K562 (cell line): Measurements from ENCODE around the gene NCAPD2. TPM values are rescaled to one million over a fixed set of nuclear protein-coding genes. Genes with fewer than 3 reads are reported as not detected.

Source experiments
- ETV5 ChIP-seq: sonication (generic); formaldehyde crosslinking; IDR thresholded peaks from 2 replicates; pipeline ENCODE4 v1.4.0; 2020; ENCODE audit warnings: low read depth, mild to moderate bottlenecking, missing genetic modification reagents
- EWSR1 ChIP-seq: fragments of 450-650 bp; IDR thresholded peaks from 2 replicates; pipeline ENCODE4 v1.6.1; 2018; ENCODE audit warnings: borderline replicate concordance, mild to moderate bottlenecking, low read depth, moderate library complexity; ENCODE audit not compliant: partially characterized antibody
- MEF2D ChIP-seq: conservative IDR thresholded peaks from 2 replicates; pipeline ENCODE4 v1.6.1; 2016; ENCODE audit warnings: low read depth, missing genetic modification characterization, missing compliant biosample characterization
- PHB2 ChIP-seq: fragments of 450-650 bp; IDR thresholded peaks from 2 replicates; pipeline ENCODE4 v1.6.1; 2017; ENCODE audit warnings: low read depth
- POLR3G ChIP-seq: IDR thresholded peaks from 2 replicates; pipeline ENCODE4 v1.6.1; 2011; ENCODE audit not compliant: insufficient read length, insufficient replicate concordance; ENCODE audit errors: extremely low read depth
- RAD21 ChIP-seq, 2 experiments: fragments of 250-450 bp in 1 of 2; fragments of 450-650 bp in 1 of 2; sonication (Bioruptor Pico) in 1 of 2; formaldehyde crosslinking in 1 of 2; IDR thresholded peaks in 1 of 2; conservative IDR thresholded peaks in 1 of 2; 2 replicates each; pipeline versions ENCODE4 v1.4.0 to v1.8.0; 2020 to 2022; ENCODE audit warnings: mild to moderate bottlenecking in 2 of 2, moderate library complexity in 1 of 2
- SIN3A ChIP-seq, 2 experiments: fragments of 150-350 bp in 1 of 2; IDR thresholded peaks; 2 replicates each; pipeline ENCODE4 v1.6.1; 2011 to 2016; ENCODE audit warnings: borderline replicate concordance in 2 of 2, low read depth in 2 of 2, low read length in 2 of 2, mild to moderate bottlenecking in 2 of 2, moderate library complexity in 2 of 2; ENCODE audit not compliant: control insufficient read depth in 1 of 2
- SP1 ChIP-seq: sonication (generic); formaldehyde crosslinking; IDR thresholded peaks from 2 replicates; pipeline ENCODE4 v1.8.1; 2022; ENCODE audit warnings: mild to moderate bottlenecking, missing genetic modification reagents
- ZBTB1 ChIP-seq: sonication (generic); formaldehyde crosslinking; IDR thresholded peaks from 2 replicates; pipeline ENCODE4 v1.8.1; 2023; ENCODE audit warnings: missing genetic modification reagents, low read depth, mild to moderate bottlenecking, borderline replicate concordance
- ZNF121 ChIP-seq: sonication (generic); formaldehyde crosslinking; conservative IDR thresholded peaks from 2 replicates; pipeline ENCODE4 v1.8.0; 2022; ENCODE audit warnings: missing genetic modification reagents
- ZNF282 ChIP-seq: sonication (generic); formaldehyde crosslinking; IDR thresholded peaks from 2 replicates; pipeline ENCODE4 v1.8.1; 2023; ENCODE audit warnings: missing genetic modification reagents
- ZSCAN29 ChIP-seq: fragments of 450-650 bp; IDR thresholded peaks from 2 replicates; pipeline ENCODE4 v1.6.1; 2017
- polyA plus RNA-seq, 8 experiments: library from polyadenylated mRNA; depleted of rRNA in 4 of 8; stranded (reverse) in 5 of 8; unstranded in 3 of 8; fragments of >200 nt; fragmentation: Nextera tagmentation in 2 of 8; fragmentation: Illumina TruSeq in 1 of 8; extraction: Ambion mirVana in 2 of 8; extraction: Trizol in 1 of 8; gene quantifications; 2 replicates each; pipeline versions ENCODE4 v1.2.1 to v1.2.3, GENCODE V29; 2011 to 2014; ENCODE audit warnings: inconsistent platforms in 1 of 8, missing spikeins in 1 of 8
- total RNA-seq, 7 experiments: library from RNA; depleted of rRNA in 6 of 7; stranded (reverse); fragments of >200 nt in 6 of 7; fragmentation: Illumina TruSeq in 2 of 7; extraction: Trizol in 2 of 7; gene quantifications; 2 replicates each; pipeline versions ENCODE4 v1.2.1 to v1.2.3, GENCODE V29; 2011 to 2021; ENCODE audit warnings: low replicate concordance in 1 of 7
- TF ChIP-seq, protein P1 (sequence below): fragments of 250-450 bp; sonication (Bioruptor Pico); IDR thresholded peaks from 2 replicates; pipeline ENCODE4 v1.4.0; 2020; ENCODE audit warnings: mild to moderate bottlenecking, moderate library complexity
- TF ChIP-seq, protein P2 (sequence below): fragments of 200-600 bp; sonication (generic); IDR thresholded peaks from one replicate; pipeline ENCODE4 v1.6.1; 2012; ENCODE audit warnings: mild to moderate bottlenecking, low read depth, low read length, inconsistent platforms

NCAPD2 gene
- total and polyA plus RNA-seq, 9 of the 15 experiments (the other 6 are each of a cell fraction or from before 2014, with no cell fraction given): 16.9 to 93.7 (median 68.3) TPM

GRCh38 chr12:6450869-6451347 lies 43.0 kb upstream of the NCAPD2 start (continued):
- TF ChIP-seq RAD21 (CRISPR knock-in tag; conservative IDR thresholded peaks at IDR 0.05 in 1 of 2, IDR thresholded peaks at IDR 0.05 in 1 of 2) (no peak), ZNF282 (CRISPR knock-in tag) (no peak), EWSR1 (no peak), ZSCAN29 (no peak), ZBTB1 (no peak), SP1 (CRISPR knock-in tag) (no peak), MEF2D (tag) (no peak), POLR3G (no peak), PHB2 (no peak), SIN3A (IDR thresholded peaks at IDR 0.05; ENCODE audit: borderline replicate concordance in 2 of 2, control insufficient read depth in 1 of 2, low read depth in 2 of 2, low read length in 2 of 2) (no peak), ZNF121 (no peak), ETV5 (CRISPR knock-in tag) (no peak)
- TF ChIP-seq, protein P1, sequence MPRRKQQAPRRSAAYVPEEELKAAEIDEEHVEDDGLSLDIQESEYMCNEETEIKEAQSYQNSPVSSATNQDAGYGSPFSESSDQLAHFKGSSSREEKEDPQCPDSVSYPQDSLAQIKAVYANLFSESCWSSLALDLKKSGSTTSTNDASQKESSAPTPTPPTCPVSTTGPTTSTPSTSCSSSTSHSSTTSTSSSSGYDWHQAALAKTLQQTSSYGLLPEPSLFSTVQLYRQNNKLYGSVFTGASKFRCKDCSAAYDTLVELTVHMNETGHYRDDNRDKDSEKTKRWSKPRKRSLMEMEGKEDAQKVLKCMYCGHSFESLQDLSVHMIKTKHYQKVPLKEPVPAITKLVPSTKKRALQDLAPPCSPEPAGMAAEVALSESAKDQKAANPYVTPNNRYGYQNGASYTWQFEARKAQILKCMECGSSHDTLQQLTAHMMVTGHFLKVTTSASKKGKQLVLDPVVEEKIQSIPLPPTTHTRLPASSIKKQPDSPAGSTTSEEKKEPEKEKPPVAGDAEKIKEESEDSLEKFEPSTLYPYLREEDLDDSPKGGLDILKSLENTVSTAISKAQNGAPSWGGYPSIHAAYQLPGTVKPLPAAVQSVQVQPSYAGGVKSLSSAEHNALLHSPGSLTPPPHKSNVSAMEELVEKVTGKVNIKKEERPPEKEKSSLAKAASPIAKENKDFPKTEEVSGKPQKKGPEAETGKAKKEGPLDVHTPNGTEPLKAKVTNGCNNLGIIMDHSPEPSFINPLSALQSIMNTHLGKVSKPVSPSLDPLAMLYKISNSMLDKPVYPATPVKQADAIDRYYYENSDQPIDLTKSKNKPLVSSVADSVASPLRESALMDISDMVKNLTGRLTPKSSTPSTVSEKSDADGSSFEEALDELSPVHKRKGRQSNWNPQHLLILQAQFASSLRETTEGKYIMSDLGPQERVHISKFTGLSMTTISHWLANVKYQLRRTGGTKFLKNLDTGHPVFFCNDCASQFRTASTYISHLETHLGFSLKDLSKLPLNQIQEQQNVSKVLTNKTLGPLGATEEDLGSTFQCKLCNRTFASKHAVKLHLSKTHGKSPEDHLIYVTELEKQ (CRISPR knock-in tag): no peak
- TF ChIP-seq, protein P2, sequence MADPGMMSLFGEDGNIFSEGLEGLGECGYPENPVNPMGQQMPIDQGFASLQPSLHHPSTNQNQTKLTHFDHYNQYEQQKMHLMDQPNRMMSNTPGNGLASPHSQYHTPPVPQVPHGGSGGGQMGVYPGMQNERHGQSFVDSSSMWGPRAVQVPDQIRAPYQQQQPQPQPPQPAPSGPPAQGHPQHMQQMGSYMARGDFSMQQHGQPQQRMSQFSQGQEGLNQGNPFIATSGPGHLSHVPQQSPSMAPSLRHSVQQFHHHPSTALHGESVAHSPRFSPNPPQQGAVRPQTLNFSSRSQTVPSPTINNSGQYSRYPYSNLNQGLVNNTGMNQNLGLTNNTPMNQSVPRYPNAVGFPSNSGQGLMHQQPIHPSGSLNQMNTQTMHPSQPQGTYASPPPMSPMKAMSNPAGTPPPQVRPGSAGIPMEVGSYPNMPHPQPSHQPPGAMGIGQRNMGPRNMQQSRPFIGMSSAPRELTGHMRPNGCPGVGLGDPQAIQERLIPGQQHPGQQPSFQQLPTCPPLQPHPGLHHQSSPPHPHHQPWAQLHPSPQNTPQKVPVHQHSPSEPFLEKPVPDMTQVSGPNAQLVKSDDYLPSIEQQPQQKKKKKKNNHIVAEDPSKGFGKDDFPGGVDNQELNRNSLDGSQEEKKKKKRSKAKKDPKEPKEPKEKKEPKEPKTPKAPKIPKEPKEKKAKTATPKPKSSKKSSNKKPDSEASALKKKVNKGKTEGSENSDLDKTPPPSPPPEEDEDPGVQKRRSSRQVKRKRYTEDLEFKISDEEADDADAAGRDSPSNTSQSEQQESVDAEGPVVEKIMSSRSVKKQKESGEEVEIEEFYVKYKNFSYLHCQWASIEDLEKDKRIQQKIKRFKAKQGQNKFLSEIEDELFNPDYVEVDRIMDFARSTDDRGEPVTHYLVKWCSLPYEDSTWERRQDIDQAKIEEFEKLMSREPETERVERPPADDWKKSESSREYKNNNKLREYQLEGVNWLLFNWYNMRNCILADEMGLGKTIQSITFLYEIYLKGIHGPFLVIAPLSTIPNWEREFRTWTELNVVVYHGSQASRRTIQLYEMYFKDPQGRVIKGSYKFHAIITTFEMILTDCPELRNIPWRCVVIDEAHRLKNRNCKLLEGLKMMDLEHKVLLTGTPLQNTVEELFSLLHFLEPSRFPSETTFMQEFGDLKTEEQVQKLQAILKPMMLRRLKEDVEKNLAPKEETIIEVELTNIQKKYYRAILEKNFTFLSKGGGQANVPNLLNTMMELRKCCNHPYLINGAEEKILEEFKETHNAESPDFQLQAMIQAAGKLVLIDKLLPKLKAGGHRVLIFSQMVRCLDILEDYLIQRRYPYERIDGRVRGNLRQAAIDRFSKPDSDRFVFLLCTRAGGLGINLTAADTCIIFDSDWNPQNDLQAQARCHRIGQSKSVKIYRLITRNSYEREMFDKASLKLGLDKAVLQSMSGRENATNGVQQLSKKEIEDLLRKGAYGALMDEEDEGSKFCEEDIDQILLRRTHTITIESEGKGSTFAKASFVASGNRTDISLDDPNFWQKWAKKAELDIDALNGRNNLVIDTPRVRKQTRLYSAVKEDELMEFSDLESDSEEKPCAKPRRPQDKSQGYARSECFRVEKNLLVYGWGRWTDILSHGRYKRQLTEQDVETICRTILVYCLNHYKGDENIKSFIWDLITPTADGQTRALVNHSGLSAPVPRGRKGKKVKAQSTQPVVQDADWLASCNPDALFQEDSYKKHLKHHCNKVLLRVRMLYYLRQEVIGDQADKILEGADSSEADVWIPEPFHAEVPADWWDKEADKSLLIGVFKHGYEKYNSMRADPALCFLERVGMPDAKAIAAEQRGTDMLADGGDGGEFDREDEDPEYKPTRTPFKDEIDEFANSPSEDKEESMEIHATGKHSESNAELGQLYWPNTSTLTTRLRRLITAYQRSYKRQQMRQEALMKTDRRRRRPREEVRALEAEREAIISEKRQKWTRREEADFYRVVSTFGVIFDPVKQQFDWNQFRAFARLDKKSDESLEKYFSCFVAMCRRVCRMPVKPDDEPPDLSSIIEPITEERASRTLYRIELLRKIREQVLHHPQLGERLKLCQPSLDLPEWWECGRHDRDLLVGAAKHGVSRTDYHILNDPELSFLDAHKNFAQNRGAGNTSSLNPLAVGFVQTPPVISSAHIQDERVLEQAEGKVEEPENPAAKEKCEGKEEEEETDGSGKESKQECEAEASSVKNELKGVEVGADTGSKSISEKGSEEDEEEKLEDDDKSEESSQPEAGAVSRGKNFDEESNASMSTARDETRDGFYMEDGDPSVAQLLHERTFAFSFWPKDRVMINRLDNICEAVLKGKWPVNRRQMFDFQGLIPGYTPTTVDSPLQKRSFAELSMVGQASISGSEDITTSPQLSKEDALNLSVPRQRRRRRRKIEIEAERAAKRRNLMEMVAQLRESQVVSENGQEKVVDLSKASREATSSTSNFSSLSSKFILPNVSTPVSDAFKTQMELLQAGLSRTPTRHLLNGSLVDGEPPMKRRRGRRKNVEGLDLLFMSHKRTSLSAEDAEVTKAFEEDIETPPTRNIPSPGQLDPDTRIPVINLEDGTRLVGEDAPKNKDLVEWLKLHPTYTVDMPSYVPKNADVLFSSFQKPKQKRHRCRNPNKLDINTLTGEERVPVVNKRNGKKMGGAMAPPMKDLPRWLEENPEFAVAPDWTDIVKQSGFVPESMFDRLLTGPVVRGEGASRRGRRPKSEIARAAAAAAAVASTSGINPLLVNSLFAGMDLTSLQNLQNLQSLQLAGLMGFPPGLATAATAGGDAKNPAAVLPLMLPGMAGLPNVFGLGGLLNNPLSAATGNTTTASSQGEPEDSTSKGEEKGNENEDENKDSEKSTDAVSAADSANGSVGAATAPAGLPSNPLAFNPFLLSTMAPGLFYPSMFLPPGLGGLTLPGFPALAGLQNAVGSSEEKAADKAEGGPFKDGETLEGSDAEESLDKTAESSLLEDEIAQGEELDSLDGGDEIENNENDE: no peak
